A549 (cell line): Measurements from ENCODE around the gene HOXB1. TPM values are rescaled to one million over a fixed set of nuclear protein-coding genes. Genes with fewer than 3 reads are reported as not detected.

ENCODE experiments used
- ATAC-seq, 2 experiments: fragments of 200-7000 bp in 1 of 2; fragments of >200 bp in 1 of 2; cut with Nextera tagmentation in 1 of 2; cut with Tn5 transposase in 1 of 2; 3 replicates each; pipeline versions ENCODE4 v1.8.0 to v1.9.1; 2018 to 2020; ENCODE audit warnings: mild to moderate bottlenecking in 1 of 2, moderate library complexity in 1 of 2
- CTCF ChIA-PET: fragments of 300-600 bp; sonication (Branson Sonifier 250); formaldehyde crosslinking; extraction: SDS; loops from one replicate; lab custom pipeline; 2021; ENCODE audit warnings: antibody characterized with exemption, inconsistent platforms; lab: Yijun Ruan, JAX
- POLR2A ChIA-PET: fragments of 350-600 bp; formaldehyde crosslinking; extraction: SDS; loops from one replicate; lab custom pipeline; 2021; ENCODE audit warnings: antibody characterized with exemption, inconsistent platforms; lab: Yijun Ruan, JAX
- DNase-seq, 2 experiments: peaks; one replicate each; pipeline versions ENCODE4 v3.0.0 to v3.0.0-alpha.2; 2011 to 2016; ENCODE audit warnings: low read depth in 1 of 2, low spot score in 1 of 2
- FAIRE-seq: peaks from 2 replicates; lab custom pipeline; 2011; peaks lifted over from hg19 to GRCh38; lab: Jason Lieb, UNC
- H3K27ac ChIP-seq, 2 experiments: fragments of >200 bp; sonication (Bioruptor Twin); formaldehyde crosslinking; 3 replicates each; pipeline ENCODE4 v1.5.1; 2016 to 2017
- H3K4me1 ChIP-seq: fragments of >200 bp; sonication (Bioruptor Twin); formaldehyde crosslinking; 3 replicates; pipeline ENCODE4 v1.6.1; 2016
- H3K4me2 ChIP-seq: fragments of >200 bp; sonication (Bioruptor Twin); formaldehyde crosslinking; 3 replicates; pipeline ENCODE4 v1.6.1; 2016
- H3K4me3 ChIP-seq: fragments of >200 bp; sonication (Bioruptor Twin); formaldehyde crosslinking; 3 replicates; pipeline ENCODE4 v1.5.1; 2016
- H3K9me3 ChIP-seq: fragments of >200 bp; sonication (Bioruptor Twin); formaldehyde crosslinking; 3 replicates; pipeline ENCODE4 v1.6.1; 2016
- BCL3 ChIP-seq: fragments of >200 bp; sonication (Bioruptor Twin); formaldehyde crosslinking; IDR thresholded peaks from 3 replicates; pipeline ENCODE4 v1.6.1; 2016
- CEBPB ChIP-seq, 2 experiments: fragments of >200 bp in 1 of 2; sonication (Bioruptor Twin) in 1 of 2; formaldehyde crosslinking in 1 of 2; IDR thresholded peaks; 2 replicates each; pipeline ENCODE4 v1.6.1; 2012 to 2016
- EHF ChIP-seq: fragments of 250-450 bp; sonication (Bioruptor Pico); IDR thresholded peaks from 2 replicates; pipeline ENCODE4 v1.5.0; 2020; ENCODE audit warnings: mild to moderate bottlenecking
- ESRRA ChIP-seq: fragments of 150-350 bp; IDR thresholded peaks from 2 replicates; pipeline ENCODE4 v1.6.1; 2014; ENCODE audit warnings: mild to moderate bottlenecking, low read length, borderline replicate concordance
- FOSB ChIP-seq: fragments of 250-450 bp; sonication (Bioruptor Pico); IDR thresholded peaks from 2 replicates; pipeline ENCODE4 v1.5.0; 2020; ENCODE audit warnings: mild to moderate bottlenecking, moderate library complexity
- FOSL2 ChIP-seq, 2 experiments: fragments of 450-650 bp in 1 of 2; fragments of >200 bp in 1 of 2; sonication (Bioruptor Twin) in 1 of 2; formaldehyde crosslinking; IDR thresholded peaks; 2 replicates each; pipeline versions ENCODE4 v1.5.0 to v1.6.1; 2016 to 2020; ENCODE audit warnings: mild to moderate bottlenecking in 1 of 2, moderate library complexity in 1 of 2
- FOXS1 ChIP-seq: fragments of 250-450 bp; sonication (Bioruptor Pico); IDR thresholded peaks from 2 replicates; pipeline ENCODE4 v1.5.0; 2020; ENCODE audit warnings: mild to moderate bottlenecking, moderate library complexity
- GATA3 ChIP-seq: IDR thresholded peaks from 2 replicates; pipeline ENCODE4 v1.6.1; 2012; ENCODE audit warnings: borderline replicate concordance
- HDAC2 ChIP-seq: fragments of 200-600 bp; sonication (generic); IDR thresholded peaks from 2 replicates; pipeline ENCODE4 v1.6.1; 2016
- JUN ChIP-seq, 2 experiments: fragments of >200 bp; sonication (Bioruptor Twin); formaldehyde crosslinking; IDR thresholded peaks; 2 replicates in 1 of 2; 3 replicates in 1 of 2; pipeline ENCODE4 v1.6.1; 2016 to 2017
- JUNB ChIP-seq: fragments of >200 bp; sonication (Bioruptor Twin); formaldehyde crosslinking; IDR thresholded peaks from 2 replicates; pipeline ENCODE4 v1.6.1; 2016
- KDM1A ChIP-seq: fragments of 200-600 bp; sonication (generic); IDR thresholded peaks from 2 replicates; pipeline ENCODE4 v1.6.1; 2016; ENCODE audit warnings: low read depth, mild to moderate bottlenecking
- MAFK ChIP-seq: fragments of 450-650 bp; IDR thresholded peaks from 2 replicates; pipeline ENCODE4 v1.6.1; 2014; ENCODE audit not compliant: partially characterized antibody
- MAX ChIP-seq: IDR thresholded peaks from 2 replicates; pipeline ENCODE4 v1.6.1; 2012
- NFE2L2 ChIP-seq: fragments of 150-350 bp; conservative IDR thresholded peaks from 2 replicates; pipeline ENCODE4 v1.6.1; 2014; ENCODE audit warnings: low read length
- PHF8 ChIP-seq: fragments of 200-600 bp; sonication (generic); IDR thresholded peaks from 2 replicates; pipeline ENCODE4 v1.6.1; 2016; ENCODE audit warnings: low read depth, mild to moderate bottlenecking, antibody characterized with exemption, moderate library complexity, borderline replicate concordance
- RAD21 ChIP-seq, 2 experiments: fragments of >200 bp in 1 of 2; sonication (Bioruptor Twin) in 1 of 2; formaldehyde crosslinking in 1 of 2; IDR thresholded peaks in 1 of 2; conservative IDR thresholded peaks in 1 of 2; 2 replicates in 1 of 2; 3 replicates in 1 of 2; pipeline ENCODE4 v1.6.1; 2012 to 2018; ENCODE audit warnings: inconsistent platforms in 1 of 2
- RARB ChIP-seq: fragments of 250-450 bp; sonication (Bioruptor Pico); IDR thresholded peaks from 2 replicates; pipeline ENCODE4 v1.8.0; 2021; ENCODE audit warnings: mild to moderate bottlenecking, moderate library complexity
- RCOR1 ChIP-seq: fragments of 150-350 bp; IDR thresholded peaks from 2 replicates; pipeline ENCODE4 v1.6.1; 2014; ENCODE audit warnings: antibody characterized with exemption, low read length, low read depth
- RFX5 ChIP-seq: fragments of 450-650 bp; IDR thresholded peaks from 2 replicates; pipeline ENCODE4 v1.7.1; 2014; ENCODE audit warnings: antibody characterized with exemption, mild to moderate bottlenecking, moderate library complexity
- SMC3 ChIP-seq: fragments of >200 bp; sonication (Bioruptor Twin); formaldehyde crosslinking; IDR thresholded peaks from 3 replicates; pipeline ENCODE4 v1.6.1; 2018; ENCODE audit warnings: inconsistent platforms
- USF2 ChIP-seq: fragments of 450-650 bp; IDR thresholded peaks from 2 replicates; pipeline ENCODE4 v1.6.1; 2014; ENCODE audit warnings: antibody characterized with exemption
- ZC3H11A ChIP-seq: fragments of 450-650 bp; IDR thresholded peaks from 2 replicates; pipeline ENCODE4 v1.6.1; 2014; ENCODE audit warnings: antibody characterized with exemption, mild to moderate bottlenecking
- ZSCAN20 ChIP-seq: fragments of 250-450 bp; sonication (Bioruptor Pico); IDR thresholded peaks from 2 replicates; pipeline ENCODE4 v1.8.0; 2022; ENCODE audit warnings: mild to moderate bottlenecking, moderate library complexity
- WGBS: methylation state at CpG from one replicate; pipeline ENCODE4 v1.1.6; 2017; ENCODE audit errors: missing lambda C conversion rate; 5-methylcytosine and 5-hydroxymethylcytosine counted together
- polyA plus RNA-seq, 4 experiments: library from polyadenylated mRNA; depleted of rRNA in 3 of 4; stranded (reverse); fragments of >200 nt; fragmentation: RNase III in 1 of 4; extraction: RNeasy Plus Mini Kit Qiagen cat#74134 plus additional on column Dnase treatment in 1 of 4; gene quantifications; 2 replicates in 3 of 4; 3 replicates in 1 of 4; pipeline ENCODE4 v1.2.3, GENCODE V29; 2011 to 2017

HOXB1 gene
- polyA plus RNA-seq, 2 of the 4 experiments (the other 2 are of a cell fraction), result not detected

- no peak for ATAC-seq
- WGBS, result 87% methylated on average over 3 of the region's 3 CpGs
- TF ChIP-seq ZC3H11A (no peak), PHF8 (no peak), FOXS1 (CRISPR knock-in tag) (no peak), FOSB (no peak), BCL3 (no peak), KDM1A (no peak), RARB (CRISPR knock-in tag) (no peak), EHF (CRISPR knock-in tag) (no peak), FOSL2 (IDR thresholded peaks at IDR 0.05) (no peak), FOSL2 (CRISPR knock-in tag; IDR thresholded peaks at IDR 0.05) (no peak), HDAC2 (no peak), RAD21 (conservative IDR thresholded peaks at IDR 0.05 in 1 of 2, IDR thresholded peaks at IDR 0.05 in 1 of 2) (no peak), JUNB (no peak), CEBPB (IDR thresholded peaks at IDR 0.05) (no peak)
- TF ChIP-seq, all 56 proteins: peak for 0
- Histone ChIP-seq H3K4me3 (no peak overlapping the region), H3K4me2 (peak overlapping the region; percentile 76; the same call in 2 of the 3 replicates), H3K4me1 (peaks cover 14% of the 10 kb centered on the region; the same call in 2 of the 3 replicates), H3K27ac (peak overlapping the region in 1 of 2 experiments; percentile 72; a peak in 3 of 6 replicates), H3K9me3 (no peaks in the 10 kb centered on the region)
- CTCF ChIA-PET, result interaction anchor here (0.5 to 3.3 kb wide), 49 partner anchors 9 to 465 kb away, joined by 3 to 41 read pairs (median 5); partner anchors contain the start of gene HOXB8
- FAIRE-seq (no peak), DNase-seq (no peak)
- POLR2A ChIA-PET, result no interaction called here
These were observed 39.1 kb downstream of the HOXB1 start for GRCh38 chr17:48491527-48492273.

GRCh38 chr17:48490451-48490892, 40.3 kb downstream of the HOXB1 start:
- H3K27ac ChIP-seq, result no peak overlapping the region
- no peak overlapping the region for H3K4me3 ChIP-seq
- peaks cover 14% of the 10 kb centered on the region; the same call in 2 of the 3 replicates for H3K4me1 ChIP-seq
- no peak overlapping the region for H3K4me2 ChIP-seq
- DNase-seq, result no peak
- POLR2A ChIA-PET, result interaction anchor here (0.5 kb wide), 1 partner anchor 139 kb away, joined by 3 read pairs; no protein-coding TSS in a partner anchor
- H3K9me3 ChIP-seq, result no peaks in the 10 kb centered on the region
- WGBS, result 95% methylated on average over 2 of the region's 2 CpGs
- ATAC-seq, result no peak
- FAIRE-seq, result peak; percentile 46
- CTCF ChIA-PET, result interaction anchor here (0.9 to 2.0 kb wide), 3 partner anchors 18 to 275 kb away, joined by 3 to 4 read pairs (median 3); no protein-coding TSS in a partner anchor
- TF ChIP-seq KDM1A (no peak), SMC3 (no peak), ESRRA (no peak), RCOR1 (no peak), USF2 (no peak), BCL3 (no peak), EHF (CRISPR knock-in tag) (no peak), GATA3 (no peak), FOSB (no peak), MAX (no peak), ZSCAN20 (CRISPR knock-in tag) (no peak), RFX5 (no peak), NFE2L2 (no peak), JUN (IDR thresholded peaks at IDR 0.05) (no peak), CEBPB (IDR thresholded peaks at IDR 0.05) (no peak), ZC3H11A (no peak), FOSL2 (IDR thresholded peaks at IDR 0.05) (no peak), FOSL2 (CRISPR knock-in tag; IDR thresholded peaks at IDR 0.05) (no peak), MAFK (no peak)
- TF ChIP-seq, all 56 proteins: peak for 0
